Transverse colon (tissue), 3 donors: ENCODE data around the gene PKD1.

Source experiments
- CTCF ChIP-seq, 5 experiments: fragments of 200-600 bp in 3 of 5; fragments of 450-650 bp in 2 of 5; sonication (generic) in 3 of 5; IDR thresholded peaks; 1 replicate in 2 of 5; 2 replicates in 3 of 5; pipeline ENCODE4 v1.5.1; 2016 to 2017; ENCODE audit warnings: antibody characterized with exemption in 5 of 5, inconsistent platforms in 3 of 5, mild to moderate bottlenecking in 2 of 5, moderate library complexity in 1 of 5
- POLR2A ChIP-seq: fragments of 450-650 bp; IDR thresholded peaks from one replicate; pipeline ENCODE4 v1.6.1; 2016; ENCODE audit warnings: antibody characterized with exemption, mild to moderate bottlenecking, moderate library complexity

- no peak for TF ChIP-seq CTCF (IDR thresholded peaks at IDR 0.05)
- TF ChIP-seq POLR2A, result peak; percentile 10
Observed at GRCh38 chr16:2092256-2092620, 43.5 kb downstream of the PKD1 start.
